Liver (tissue), 9 donors: ENCODE data around the gene LCK. TPM values are rescaled to one million over a fixed set of nuclear protein-coding genes. Genes with fewer than 3 reads are reported as not detected.

Source experiments
- DNase-seq: peaks from one replicate; pipeline ENCODE4 v3.0.0-alpha.2; 2017; ENCODE audit warnings: low spot score
- H3K27ac ChIP-seq, 2 donors: one replicate each; pipeline ENCODE4 v1.7.0; 2013; ENCODE audit warnings: inconsistent platforms in 2 of 2, low read length in 2 of 2, control low read depth in 1 of 2, low read depth in 1 of 2, mild to moderate bottlenecking in 1 of 2
- H3K27me3 ChIP-seq, 4 donors: one replicate each; pipeline versions ENCODE4 v1.6.1 to v1.7.0; 2013; ENCODE audit warnings: low read length in 3 of 4, inconsistent platforms in 1 of 4, mild to moderate bottlenecking in 1 of 4, moderate library complexity in 1 of 4; ENCODE audit not compliant: control insufficient read depth in 4 of 4, insufficient read depth in 4 of 4
- H3K36me3 ChIP-seq, 4 donors: one replicate each; pipeline versions ENCODE4 v1.6.1 to v1.7.0; 2013; ENCODE audit warnings: low read length in 3 of 4, mild to moderate bottlenecking in 3 of 4, low read depth in 1 of 4, moderate library complexity in 1 of 4; ENCODE audit not compliant: control insufficient read depth in 4 of 4, insufficient read depth in 3 of 4
- H3K4me1 ChIP-seq, 4 donors: one replicate each; pipeline versions ENCODE4 v1.6.1 to v1.7.0; 2013; ENCODE audit warnings: low read length in 3 of 4, mild to moderate bottlenecking in 3 of 4, moderate library complexity in 1 of 4; ENCODE audit not compliant: control insufficient read depth in 4 of 4, insufficient read depth in 4 of 4
- H3K4me3 ChIP-seq, 3 donors: one replicate each; pipeline versions ENCODE4 v1.6.1 to v1.7.0; 2013; ENCODE audit warnings: low read length in 3 of 3, control low read depth in 1 of 3, low read depth in 1 of 3, mild to moderate bottlenecking in 1 of 3
- H3K9ac ChIP-seq, 2 donors: one replicate each; pipeline ENCODE4 v1.7.0; 2013; ENCODE audit warnings: low read length in 2 of 2, mild to moderate bottlenecking in 2 of 2, moderate library complexity in 2 of 2, control low read depth in 1 of 2, low read depth in 1 of 2
- H3K9me3 ChIP-seq, 4 donors: one replicate each; pipeline versions ENCODE4 v1.6.1 to v1.7.0; 2013; ENCODE audit warnings: low read length in 3 of 4; ENCODE audit not compliant: control insufficient read depth in 4 of 4
- EGR1 ChIP-seq, 2 donors: IDR thresholded peaks; 2 replicates each; pipeline ENCODE4 v1.6.1; 2016 to 2018; ENCODE audit warnings: antibody characterized with exemption in 2 of 2, low read depth in 2 of 2
- FOXA1 ChIP-seq: IDR thresholded peaks from 2 replicates; pipeline ENCODE4 v1.6.1; 2016; ENCODE audit warnings: antibody characterized with exemption
- FOXA2 ChIP-seq: IDR thresholded peaks from 2 replicates; pipeline ENCODE4 v1.6.1; 2016; ENCODE audit warnings: antibody characterized with exemption
- GABPA ChIP-seq, 2 donors: IDR thresholded peaks in 1 of 2; conservative IDR thresholded peaks in 1 of 2; 2 replicates each; pipeline ENCODE4 v1.6.1; 2016; ENCODE audit warnings: antibody characterized with exemption in 2 of 2, mild to moderate bottlenecking in 1 of 2, moderate library complexity in 1 of 2
- HNF4A ChIP-seq, 2 donors: conservative IDR thresholded peaks; 2 replicates each; pipeline ENCODE4 v1.6.1; 2016; ENCODE audit warnings: antibody characterized with exemption in 2 of 2, mild to moderate bottlenecking in 2 of 2
- HNF4G ChIP-seq: IDR thresholded peaks from 2 replicates; pipeline ENCODE4 v1.6.1; 2016; ENCODE audit warnings: antibody characterized with exemption
- JUND ChIP-seq, 2 donors: IDR thresholded peaks; 2 replicates each; pipeline ENCODE4 v1.6.1; 2016; ENCODE audit warnings: antibody characterized with exemption in 2 of 2
- NR2F2 ChIP-seq: IDR thresholded peaks from 2 replicates; pipeline ENCODE4 v1.6.1; 2016; ENCODE audit warnings: antibody characterized with exemption
- RAD21 ChIP-seq, 2 donors: IDR thresholded peaks; 2 replicates each; pipeline ENCODE4 v1.6.1; 2016; ENCODE audit warnings: antibody characterized with exemption in 2 of 2, mild to moderate bottlenecking in 2 of 2
- RXRA ChIP-seq, 2 donors: IDR thresholded peaks; 2 replicates each; pipeline ENCODE4 v1.6.1; 2017 to 2018; ENCODE audit warnings: antibody characterized with exemption in 2 of 2, mild to moderate bottlenecking in 1 of 2
- SP1 ChIP-seq: IDR thresholded peaks from 2 replicates; pipeline ENCODE4 v1.6.1; 2018; ENCODE audit warnings: antibody characterized with exemption, mild to moderate bottlenecking
- TAF1 ChIP-seq: conservative IDR thresholded peaks from 2 replicates; pipeline ENCODE4 v1.6.1; 2016; ENCODE audit warnings: antibody characterized with exemption, mild to moderate bottlenecking
- YY1 ChIP-seq: IDR thresholded peaks from 2 replicates; pipeline ENCODE4 v1.6.1; 2016; ENCODE audit warnings: antibody characterized with exemption, mild to moderate bottlenecking
- WGBS: extraction: QIAGEN DNeasy Blood & Tissue Kit; methylation state at CpG from one replicate; pipeline ENCODE4 v1.1.7; 2013; 5-methylcytosine and 5-hydroxymethylcytosine counted together
- polyA plus RNA-seq, 2 donors: library from polyadenylated mRNA; stranded (reverse) in 1 of 2; unstranded in 1 of 2; fragments of 200-250 nt in 1 of 2; fragments of >200 nt in 1 of 2; fragmentation: Nextera tagmentation in 1 of 2; extraction: Ambion mirVana in 1 of 2; gene quantifications; one replicate each; pipeline versions ENCODE4 v1.2.1 to v1.2.3, GENCODE V29; 2013 to 2015
- total RNA-seq, 2 donors: library from RNA; depleted of rRNA; stranded (reverse); fragments of >200 nt; gene quantifications; one replicate each; pipeline ENCODE4 v1.2.3, GENCODE V29; 2014
- TF ChIP-seq, protein P1 (sequence below): IDR thresholded peaks from 2 replicates; pipeline ENCODE4 v1.6.1; 2016; ENCODE audit warnings: antibody characterized with exemption
- TF ChIP-seq, protein P2 (sequence below): fragments of 150-350 bp; IDR thresholded peaks from 2 replicates; pipeline ENCODE4 v1.5.1; 2017; ENCODE audit warnings: improper control_type of control experiment, low read depth, low read length; ENCODE audit not compliant: missing input control
- TF ChIP-seq, protein P3 (sequence below): IDR thresholded peaks from 2 replicates; pipeline ENCODE4 v1.6.1; 2016; ENCODE audit warnings: antibody characterized with exemption, mild to moderate bottlenecking
- TF ChIP-seq, protein P4 (sequence below): IDR thresholded peaks from 2 replicates; pipeline ENCODE4 v1.6.1; 2016; ENCODE audit warnings: antibody characterized with exemption
- TF ChIP-seq, protein P5 (sequence below): IDR thresholded peaks from 2 replicates; pipeline ENCODE4 v1.6.1; 2016; ENCODE audit warnings: antibody characterized with exemption
- donor health status: healthy.
- donor health status: healthy.
- donor health status: healthy.
- donor health status: healthy.
- donor health status: healthy.

Gene LCK
- total and polyA plus RNA-seq, 4 donors = 0.93 to 3.8 (median 1.2) TPM

DNA sequence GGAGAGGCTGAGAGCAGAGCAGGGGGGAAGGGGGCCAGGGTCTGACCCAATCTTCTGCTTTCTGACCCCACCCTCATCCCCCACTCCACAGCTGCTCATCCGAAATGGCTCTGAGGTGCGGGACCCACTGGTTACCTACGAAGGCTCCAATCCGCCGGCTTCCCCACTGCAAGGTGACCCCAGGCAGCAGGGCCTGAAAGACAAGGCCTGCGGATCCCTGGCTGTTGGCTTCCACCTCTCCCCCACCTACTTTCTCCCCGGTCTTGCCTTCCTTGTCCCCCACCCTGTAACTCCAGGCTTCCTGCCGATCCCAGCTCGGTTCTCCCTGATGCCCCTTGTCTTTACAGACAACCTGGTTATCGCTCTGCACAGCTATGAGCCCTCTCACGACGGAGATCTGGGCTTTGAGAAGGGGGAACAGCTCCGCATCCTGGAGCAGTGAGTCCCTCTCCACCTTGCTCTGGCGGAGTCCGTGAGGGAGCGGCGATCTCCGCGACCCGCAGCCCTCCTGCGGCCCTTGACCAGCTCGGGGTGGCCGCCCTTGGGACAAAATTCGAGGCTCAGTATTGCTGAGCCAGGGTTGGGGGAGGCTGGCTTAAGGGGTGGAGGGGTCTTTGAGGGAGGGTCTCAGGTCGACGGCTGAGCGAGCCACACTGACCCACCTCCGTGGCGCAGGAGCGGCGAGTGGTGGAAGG lies 23.7 kb downstream of the LCK start:
- no peaks in the 10 kb centered on the region for H3K27me3 ChIP-seq
- no peak for TF ChIP-seq GABPA (IDR thresholded peaks at IDR 0.05 in 1 of 2, conservative IDR thresholded peaks at IDR 0.05 in 1 of 2)
- no peak overlapping the region for H3K9ac ChIP-seq
- H3K4me1 ChIP-seq = peaks cover 0 to 3% (median 0%) of the 10 kb centered on the region in 4 donors
- no peaks in the 10 kb centered on the region for H3K9me3 ChIP-seq
- DNase-seq = no peak
- 81% methylated on average over 31 of the region's 31 CpGs for WGBS
- H3K4me3 ChIP-seq = no peak overlapping the region
- no peak overlapping the region for H3K27ac ChIP-seq
- H3K36me3 ChIP-seq = no peaks in the 10 kb centered on the region

DNA sequence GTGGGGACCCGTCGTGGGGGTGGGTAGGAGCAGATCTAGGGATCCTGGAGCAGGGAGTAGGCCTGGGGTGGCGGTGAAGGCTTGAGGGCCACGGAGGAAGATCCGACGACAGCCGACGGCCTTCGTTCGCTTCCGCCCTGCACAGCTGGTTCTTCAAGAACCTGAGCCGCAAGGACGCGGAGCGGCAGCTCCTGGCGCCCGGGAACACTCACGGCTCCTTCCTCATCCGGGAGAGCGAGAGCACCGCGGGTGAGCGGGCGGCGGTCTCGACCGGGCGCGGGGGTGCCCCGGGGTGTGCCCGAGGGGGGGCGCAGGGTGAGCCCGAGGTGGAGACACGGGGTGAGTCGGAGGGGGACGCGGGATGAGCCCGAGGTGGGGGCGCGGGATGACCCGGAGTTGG lies 24.4 kb downstream of the LCK start:
- WGBS = 25% methylated on average over 41 of the region's 41 CpGs
- H3K4me3 ChIP-seq = no peak overlapping the region
- DNase-seq = no peak
- H3K9me3 ChIP-seq = no peaks in the 10 kb centered on the region
- TF ChIP-seq JUND (IDR thresholded peaks at IDR 0.05) = no peak
- no peak for TF ChIP-seq YY1
- no peak for TF ChIP-seq FOXA2
- TF ChIP-seq, protein P1, sequence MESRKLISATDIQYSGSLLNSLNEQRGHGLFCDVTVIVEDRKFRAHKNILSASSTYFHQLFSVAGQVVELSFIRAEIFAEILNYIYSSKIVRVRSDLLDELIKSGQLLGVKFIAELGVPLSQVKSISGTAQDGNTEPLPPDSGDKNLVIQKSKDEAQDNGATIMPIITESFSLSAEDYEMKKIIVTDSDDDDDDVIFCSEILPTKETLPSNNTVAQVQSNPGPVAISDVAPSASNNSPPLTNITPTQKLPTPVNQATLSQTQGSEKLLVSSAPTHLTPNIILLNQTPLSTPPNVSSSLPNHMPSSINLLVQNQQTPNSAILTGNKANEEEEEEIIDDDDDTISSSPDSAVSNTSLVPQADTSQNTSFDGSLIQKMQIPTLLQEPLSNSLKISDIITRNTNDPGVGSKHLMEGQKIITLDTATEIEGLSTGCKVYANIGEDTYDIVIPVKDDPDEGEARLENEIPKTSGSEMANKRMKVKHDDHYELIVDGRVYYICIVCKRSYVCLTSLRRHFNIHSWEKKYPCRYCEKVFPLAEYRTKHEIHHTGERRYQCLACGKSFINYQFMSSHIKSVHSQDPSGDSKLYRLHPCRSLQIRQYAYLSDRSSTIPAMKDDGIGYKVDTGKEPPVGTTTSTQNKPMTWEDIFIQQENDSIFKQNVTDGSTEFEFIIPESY = no peak
- no peak for TF ChIP-seq SP1
- no peak for TF ChIP-seq FOXA1
- TF ChIP-seq GABPA (IDR thresholded peaks at IDR 0.05 in 1 of 2, conservative IDR thresholded peaks at IDR 0.05 in 1 of 2) = no peak
- TF ChIP-seq HNF4G = no peak
- no peak for TF ChIP-seq TAF1
- TF ChIP-seq, protein P2, sequence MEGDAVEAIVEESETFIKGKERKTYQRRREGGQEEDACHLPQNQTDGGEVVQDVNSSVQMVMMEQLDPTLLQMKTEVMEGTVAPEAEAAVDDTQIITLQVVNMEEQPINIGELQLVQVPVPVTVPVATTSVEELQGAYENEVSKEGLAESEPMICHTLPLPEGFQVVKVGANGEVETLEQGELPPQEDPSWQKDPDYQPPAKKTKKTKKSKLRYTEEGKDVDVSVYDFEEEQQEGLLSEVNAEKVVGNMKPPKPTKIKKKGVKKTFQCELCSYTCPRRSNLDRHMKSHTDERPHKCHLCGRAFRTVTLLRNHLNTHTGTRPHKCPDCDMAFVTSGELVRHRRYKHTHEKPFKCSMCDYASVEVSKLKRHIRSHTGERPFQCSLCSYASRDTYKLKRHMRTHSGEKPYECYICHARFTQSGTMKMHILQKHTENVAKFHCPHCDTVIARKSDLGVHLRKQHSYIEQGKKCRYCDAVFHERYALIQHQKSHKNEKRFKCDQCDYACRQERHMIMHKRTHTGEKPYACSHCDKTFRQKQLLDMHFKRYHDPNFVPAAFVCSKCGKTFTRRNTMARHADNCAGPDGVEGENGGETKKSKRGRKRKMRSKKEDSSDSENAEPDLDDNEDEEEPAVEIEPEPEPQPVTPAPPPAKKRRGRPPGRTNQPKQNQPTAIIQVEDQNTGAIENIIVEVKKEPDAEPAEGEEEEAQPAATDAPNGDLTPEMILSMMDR = no peak
- TF ChIP-seq NR2F2 = no peak
- TF ChIP-seq, protein P3, sequence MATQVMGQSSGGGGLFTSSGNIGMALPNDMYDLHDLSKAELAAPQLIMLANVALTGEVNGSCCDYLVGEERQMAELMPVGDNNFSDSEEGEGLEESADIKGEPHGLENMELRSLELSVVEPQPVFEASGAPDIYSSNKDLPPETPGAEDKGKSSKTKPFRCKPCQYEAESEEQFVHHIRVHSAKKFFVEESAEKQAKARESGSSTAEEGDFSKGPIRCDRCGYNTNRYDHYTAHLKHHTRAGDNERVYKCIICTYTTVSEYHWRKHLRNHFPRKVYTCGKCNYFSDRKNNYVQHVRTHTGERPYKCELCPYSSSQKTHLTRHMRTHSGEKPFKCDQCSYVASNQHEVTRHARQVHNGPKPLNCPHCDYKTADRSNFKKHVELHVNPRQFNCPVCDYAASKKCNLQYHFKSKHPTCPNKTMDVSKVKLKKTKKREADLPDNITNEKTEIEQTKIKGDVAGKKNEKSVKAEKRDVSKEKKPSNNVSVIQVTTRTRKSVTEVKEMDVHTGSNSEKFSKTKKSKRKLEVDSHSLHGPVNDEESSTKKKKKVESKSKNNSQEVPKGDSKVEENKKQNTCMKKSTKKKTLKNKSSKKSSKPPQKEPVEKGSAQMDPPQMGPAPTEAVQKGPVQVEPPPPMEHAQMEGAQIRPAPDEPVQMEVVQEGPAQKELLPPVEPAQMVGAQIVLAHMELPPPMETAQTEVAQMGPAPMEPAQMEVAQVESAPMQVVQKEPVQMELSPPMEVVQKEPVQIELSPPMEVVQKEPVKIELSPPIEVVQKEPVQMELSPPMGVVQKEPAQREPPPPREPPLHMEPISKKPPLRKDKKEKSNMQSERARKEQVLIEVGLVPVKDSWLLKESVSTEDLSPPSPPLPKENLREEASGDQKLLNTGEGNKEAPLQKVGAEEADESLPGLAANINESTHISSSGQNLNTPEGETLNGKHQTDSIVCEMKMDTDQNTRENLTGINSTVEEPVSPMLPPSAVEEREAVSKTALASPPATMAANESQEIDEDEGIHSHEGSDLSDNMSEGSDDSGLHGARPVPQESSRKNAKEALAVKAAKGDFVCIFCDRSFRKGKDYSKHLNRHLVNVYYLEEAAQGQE = no peak
- TF ChIP-seq HNF4A (conservative IDR thresholded peaks at IDR 0.05) = no peak
- TF ChIP-seq RAD21 (IDR thresholded peaks at IDR 0.05) = no peak
- no peak for TF ChIP-seq EGR1 (IDR thresholded peaks at IDR 0.05; ENCODE audit: low read depth in 2 of 2)
- TF ChIP-seq, protein P4, sequence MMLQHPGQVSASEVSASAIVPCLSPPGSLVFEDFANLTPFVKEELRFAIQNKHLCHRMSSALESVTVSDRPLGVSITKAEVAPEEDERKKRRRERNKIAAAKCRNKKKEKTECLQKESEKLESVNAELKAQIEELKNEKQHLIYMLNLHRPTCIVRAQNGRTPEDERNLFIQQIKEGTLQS = no peak
- no peak for TF ChIP-seq RXRA (IDR thresholded peaks at IDR 0.05)
- TF ChIP-seq, protein P5, sequence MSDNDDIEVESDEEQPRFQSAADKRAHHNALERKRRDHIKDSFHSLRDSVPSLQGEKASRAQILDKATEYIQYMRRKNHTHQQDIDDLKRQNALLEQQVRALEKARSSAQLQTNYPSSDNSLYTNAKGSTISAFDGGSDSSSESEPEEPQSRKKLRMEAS = no peak
- H3K36me3 ChIP-seq = no peaks in the 10 kb centered on the region
- no peak overlapping the region for H3K9ac ChIP-seq
- no peak overlapping the region for H3K27ac ChIP-seq
- no peaks in the 10 kb centered on the region for H3K27me3 ChIP-seq
- H3K4me1 ChIP-seq = peaks cover 0 to 3% (median 0%) of the 10 kb centered on the region in 4 donors
